COLO668 (cell line): ENCODE data around the gene CEND1.

Source experiments
- DNase-seq: peaks from one replicate; lab custom pipeline; 2025; ENCODE audit not compliant: unreplicated experiment; lab: John Stamatoyannopoulos, UW

CEND1 gene

DNA sequence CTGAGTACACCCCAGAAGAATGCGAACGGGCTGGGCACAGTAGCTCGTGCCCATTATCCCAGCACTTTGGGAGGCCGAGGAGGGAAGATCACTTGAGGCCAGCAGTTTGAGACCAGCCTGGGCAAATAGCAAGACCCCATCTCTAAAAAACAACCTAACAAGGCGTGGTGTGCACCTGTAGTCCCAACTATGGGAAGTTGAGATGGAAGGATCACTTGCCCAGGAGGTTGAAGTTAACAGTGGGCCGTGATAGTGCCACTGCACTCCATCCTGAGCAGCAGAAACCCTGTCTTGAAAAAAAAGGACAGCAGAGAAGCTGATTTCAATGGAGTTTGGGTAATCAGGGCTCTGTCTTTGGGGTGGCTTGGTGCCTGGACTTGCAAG, 23.2 kb upstream of the CEND1 start:
- DNase-seq, result no peak

DNA sequence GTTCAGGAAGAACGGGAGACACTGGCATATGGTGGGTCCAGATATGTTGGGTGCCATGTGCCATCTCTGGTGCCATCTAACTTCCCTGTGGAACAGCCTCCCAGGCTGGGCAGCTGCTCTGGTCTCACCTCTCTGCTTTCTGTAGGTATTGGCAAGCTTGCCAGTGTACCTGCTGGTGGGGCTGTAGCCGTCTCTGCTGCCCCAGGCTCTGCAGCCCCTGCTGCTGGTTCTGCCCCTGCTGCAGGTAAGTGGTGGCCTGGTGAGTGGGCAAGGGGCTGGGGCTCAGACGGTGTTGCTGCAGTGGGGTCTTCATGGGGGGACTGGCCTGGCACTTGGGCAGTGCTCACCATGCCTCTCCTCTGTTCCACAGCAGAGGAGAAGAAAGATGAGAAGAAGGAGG, 22.5 kb upstream of the CEND1 start:
- no peak for DNase-seq

DNA sequence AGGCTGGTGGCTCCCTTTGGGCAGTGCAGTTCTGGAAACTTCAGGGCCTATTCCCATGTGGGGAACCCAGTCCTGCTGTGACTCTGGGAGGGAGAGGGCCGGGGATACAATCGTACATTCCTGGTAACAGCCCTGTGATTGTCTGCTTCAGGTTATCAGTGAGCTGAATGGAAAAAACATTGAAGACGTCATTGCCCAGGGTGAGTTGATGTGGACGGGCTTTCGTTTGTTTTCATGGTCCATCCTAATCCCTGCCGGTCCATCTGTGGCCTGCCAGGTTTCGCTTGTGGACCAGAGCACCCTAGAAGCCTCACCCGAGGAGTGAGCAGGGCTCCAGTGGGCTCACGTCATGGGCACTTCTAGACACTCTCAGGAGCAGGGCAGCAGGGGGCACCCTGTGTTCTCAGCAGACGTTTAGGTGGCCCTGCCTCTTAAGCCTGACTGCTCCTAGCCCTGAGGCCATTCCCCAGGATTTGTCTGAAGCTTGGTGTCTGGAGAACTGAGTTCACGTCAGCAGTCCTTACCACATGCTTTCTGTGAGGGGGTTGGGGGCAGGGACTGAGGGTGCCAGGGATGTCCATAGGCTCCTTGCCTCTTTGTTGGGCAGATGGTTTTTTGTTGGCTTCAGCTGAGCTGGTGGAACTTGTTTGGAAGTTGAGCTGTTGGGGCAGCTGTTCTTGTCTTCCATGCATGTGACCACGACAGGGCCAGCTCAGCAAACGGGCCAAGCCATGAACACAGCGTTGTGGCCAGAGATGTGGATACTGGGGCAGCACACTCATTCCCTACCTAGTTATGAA, 21.8 kb upstream of the CEND1 start:
- DNase-seq, result no peak

DNA sequence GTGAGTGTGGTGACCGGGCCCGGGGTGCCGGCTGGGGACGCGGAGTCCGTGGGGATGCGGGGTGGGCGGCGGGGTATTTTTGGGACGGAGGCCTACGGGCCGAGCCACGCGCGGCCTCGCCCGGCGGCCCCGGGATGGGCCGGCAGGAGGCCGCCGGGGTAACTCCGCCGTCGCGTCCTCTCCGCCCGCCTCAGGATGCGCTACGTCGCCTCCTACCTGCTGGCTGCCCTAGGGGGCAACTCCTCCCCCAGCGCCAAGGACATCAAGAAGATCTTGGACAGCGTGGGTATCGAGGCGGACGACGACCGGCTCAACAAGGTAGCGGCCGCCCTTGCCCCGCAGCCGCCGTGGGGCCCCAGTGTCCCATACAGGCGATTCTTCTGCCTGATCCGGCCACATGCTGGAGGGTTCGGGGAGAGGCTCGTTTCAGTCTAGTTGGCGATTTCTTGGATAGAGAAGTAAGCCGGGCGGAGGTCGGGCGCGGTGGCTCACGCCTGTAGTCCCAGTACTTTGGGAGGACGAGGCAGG, 20.2 kb upstream of the CEND1 start:
- no peak for DNase-seq

GRCh38 chr11:809287-810039, 19.6 kb upstream of the CEND1 start, which contains the start of gene RPLP2:
TSS of gene RPLP2 (plus strand) at chr11:809967. CDS start at chr11:810235, 268 bp downstream.
- peak; percentile 87 for DNase-seq

- peak; percentile 6 for DNase-seq
These were observed 18.8 kb upstream of the CEND1 start for GRCh38 chr11:808427-809286.

DNA sequence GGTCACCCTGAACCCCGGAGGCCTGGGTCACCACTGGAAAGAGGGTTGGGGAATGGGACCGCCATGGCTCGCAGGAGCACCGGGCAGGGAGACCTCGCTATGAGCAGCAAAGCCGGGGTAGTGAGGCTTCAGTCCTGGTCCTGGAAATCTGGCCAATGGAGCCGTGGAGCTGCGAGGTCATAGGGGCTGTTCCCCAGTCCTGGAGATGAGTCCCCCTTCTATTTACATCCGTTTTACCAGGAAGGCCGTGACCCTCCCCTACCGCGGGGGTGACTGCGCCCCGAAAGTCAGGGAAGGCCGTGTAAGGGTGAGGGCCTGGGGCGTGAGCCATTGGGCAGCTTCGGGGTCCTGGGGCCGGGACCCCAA, 14.7 kb upstream of the CEND1 start:
- DNase-seq, result no peak

GRCh38 chr11:803770-804598, 14.1 kb upstream of the CEND1 start:
- DNase-seq, result peak; percentile 66

DNA sequence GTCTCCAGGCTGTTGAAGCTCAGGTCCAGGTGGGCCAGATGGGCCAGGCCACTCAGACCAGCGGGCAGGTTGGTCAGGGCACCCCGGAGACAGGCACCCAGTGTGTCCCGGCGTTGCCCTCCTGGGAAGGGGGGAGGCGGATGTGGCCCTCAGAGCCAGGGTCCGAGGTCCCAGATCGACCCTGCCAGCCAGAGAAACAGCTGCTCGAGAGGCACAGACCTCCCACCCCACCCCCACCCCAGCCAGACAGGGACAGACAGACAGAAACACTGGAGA, 13.5 kb upstream of the CEND1 start:
- no peak for DNase-seq

DNA sequence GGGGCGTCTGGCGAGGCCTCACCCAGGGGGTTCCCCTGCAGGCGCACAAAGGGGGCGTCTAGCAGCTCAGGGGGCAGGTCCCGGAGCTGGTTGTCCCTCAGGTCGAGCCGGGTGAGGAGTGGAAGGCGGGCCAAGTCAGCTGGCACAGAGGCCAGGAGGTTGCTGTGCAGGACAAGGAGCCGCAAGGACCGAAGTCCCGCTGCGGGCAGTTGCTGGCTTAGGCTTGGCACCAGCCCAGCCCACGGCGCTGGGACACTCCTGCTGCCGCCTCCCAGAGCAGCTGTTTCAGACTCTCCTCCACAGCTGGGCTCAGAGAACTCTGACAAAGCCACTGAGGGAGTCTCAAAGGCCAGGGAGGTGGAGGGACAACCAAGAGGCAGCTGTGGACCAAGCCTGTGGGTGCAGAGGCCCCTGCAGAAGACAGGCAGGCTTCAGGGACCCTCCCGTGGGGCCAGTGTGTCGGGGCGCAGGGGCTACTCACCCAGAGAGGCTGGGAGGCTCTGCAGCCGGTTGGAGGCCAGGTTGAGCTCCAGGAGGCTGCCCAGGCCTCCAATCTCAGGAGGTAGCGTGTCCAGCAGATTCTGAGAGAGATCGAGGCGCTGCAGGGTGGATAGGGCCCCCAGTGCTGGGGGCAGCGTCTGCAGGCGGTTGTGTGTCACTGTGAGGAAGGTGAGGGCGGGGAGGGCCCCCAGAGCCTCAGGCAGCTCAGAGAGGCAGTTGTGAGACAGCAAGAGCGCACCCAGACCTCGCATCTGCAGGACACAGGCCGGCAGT, 13.0 kb upstream of the CEND1 start:
- peak; percentile 11 for DNase-seq

GRCh38 chr11:802018-802617, 12.2 kb upstream of the CEND1 start:
- no peak for DNase-seq

GRCh38 chr11:801097-801780, 11.3 kb upstream of the CEND1 start:
- no peak for DNase-seq

- DNase-seq, result no peak
These were observed 10.6 kb upstream of the CEND1 start for GRCh38 chr11:800473-800872.

DNA sequence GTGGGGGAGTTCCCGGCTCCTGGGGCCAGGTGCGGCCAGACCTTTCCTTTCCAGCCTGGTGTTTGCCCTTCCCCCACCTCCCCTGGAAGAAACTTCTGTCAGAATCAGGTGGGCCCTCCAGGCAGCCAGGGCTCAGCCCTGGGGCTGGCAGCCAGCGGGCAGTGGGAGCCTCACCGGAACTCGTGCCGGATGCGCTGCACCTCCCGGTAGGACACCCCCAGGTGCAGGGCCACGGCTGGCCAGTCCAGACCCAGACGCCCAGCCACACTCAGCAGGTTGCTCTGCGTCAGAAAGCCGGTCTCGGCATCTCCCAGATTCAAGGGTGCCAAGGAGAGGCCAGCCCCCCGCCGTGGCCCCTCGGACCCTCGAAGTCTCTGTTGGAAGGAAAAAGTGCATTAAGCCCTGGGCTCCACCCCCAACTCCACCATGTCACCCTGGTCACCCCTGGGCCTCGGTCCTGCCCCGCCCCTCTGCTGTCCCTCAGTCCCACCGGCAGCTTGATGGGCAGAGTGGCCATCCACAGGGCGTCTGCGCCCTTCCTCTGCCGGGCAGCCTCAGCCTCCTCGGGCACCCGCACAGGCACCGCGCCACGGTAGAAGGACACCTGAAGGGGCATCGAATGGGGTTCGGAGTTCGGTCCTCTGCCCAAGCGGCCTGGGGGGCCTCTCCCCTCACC, 9.9 kb upstream of the CEND1 start:
- no peak for DNase-seq

- DNase-seq, result peak; percentile 72
These were observed 8.3 kb upstream of the CEND1 start, which contains the start of gene SLC25A22 for GRCh38 chr11:798093-798713. TSS of gene SLC25A22 (minus strand) at chr11:798281. CDS start at chr11:795006, 3,275 bp downstream.

DNA sequence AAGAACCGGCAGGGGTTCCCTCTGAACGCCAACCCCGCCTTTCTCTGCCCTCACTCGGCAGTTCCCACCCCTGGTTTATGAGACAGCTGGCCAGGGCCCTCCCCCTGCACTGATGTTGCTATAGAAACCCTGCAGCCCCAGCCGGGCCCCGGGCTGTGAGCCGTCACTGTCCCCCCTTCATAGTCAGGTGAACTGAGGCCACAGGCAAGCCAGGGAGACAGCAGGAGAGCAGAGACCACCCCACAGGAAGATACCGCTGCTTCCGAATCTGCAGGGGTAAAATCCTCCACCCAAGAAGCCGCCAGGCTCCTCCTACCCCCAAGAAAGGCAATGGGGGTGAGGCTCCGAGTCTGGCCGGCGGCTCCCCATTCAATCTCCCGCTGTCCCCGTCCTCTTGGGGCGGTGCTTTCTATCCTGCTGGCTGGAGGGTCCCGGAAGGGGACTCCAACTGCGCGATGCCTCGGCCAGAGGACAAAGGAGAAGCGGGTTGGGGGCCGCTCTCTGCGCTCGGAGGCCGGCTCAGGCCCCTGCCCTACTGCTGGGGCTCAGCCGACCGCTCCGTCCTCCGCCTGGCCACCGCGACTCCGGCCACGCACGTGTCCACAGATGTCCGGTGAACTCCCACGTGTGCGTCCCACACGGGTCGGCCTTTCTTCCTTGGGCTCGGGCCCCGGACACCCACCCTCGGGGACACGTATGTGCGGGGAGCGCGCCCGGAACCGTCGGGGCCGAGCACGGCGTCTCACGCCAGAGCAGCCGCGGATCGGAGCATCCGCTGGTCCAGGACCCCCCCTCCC, 7.6 kb upstream of the CEND1 start:
- peak; percentile 63 for DNase-seq
